AG09319 (cell line): Measurements from ENCODE around the gene GSTP1.

Source experiments
- DNase-seq: peaks from one replicate; pipeline ENCODE4 v3.0.0-alpha.2; 2010; ENCODE audit warnings: low read depth; ENCODE audit errors: extremely low read depth
- TF ChIP-seq, protein P1 (sequence below): IDR thresholded peaks from 2 replicates; pipeline ENCODE4 v1.5.1; 2011; ENCODE audit warnings: low read depth, mild to moderate bottlenecking, inconsistent platforms, low read length, moderate library complexity

Gene GSTP1

DNA sequence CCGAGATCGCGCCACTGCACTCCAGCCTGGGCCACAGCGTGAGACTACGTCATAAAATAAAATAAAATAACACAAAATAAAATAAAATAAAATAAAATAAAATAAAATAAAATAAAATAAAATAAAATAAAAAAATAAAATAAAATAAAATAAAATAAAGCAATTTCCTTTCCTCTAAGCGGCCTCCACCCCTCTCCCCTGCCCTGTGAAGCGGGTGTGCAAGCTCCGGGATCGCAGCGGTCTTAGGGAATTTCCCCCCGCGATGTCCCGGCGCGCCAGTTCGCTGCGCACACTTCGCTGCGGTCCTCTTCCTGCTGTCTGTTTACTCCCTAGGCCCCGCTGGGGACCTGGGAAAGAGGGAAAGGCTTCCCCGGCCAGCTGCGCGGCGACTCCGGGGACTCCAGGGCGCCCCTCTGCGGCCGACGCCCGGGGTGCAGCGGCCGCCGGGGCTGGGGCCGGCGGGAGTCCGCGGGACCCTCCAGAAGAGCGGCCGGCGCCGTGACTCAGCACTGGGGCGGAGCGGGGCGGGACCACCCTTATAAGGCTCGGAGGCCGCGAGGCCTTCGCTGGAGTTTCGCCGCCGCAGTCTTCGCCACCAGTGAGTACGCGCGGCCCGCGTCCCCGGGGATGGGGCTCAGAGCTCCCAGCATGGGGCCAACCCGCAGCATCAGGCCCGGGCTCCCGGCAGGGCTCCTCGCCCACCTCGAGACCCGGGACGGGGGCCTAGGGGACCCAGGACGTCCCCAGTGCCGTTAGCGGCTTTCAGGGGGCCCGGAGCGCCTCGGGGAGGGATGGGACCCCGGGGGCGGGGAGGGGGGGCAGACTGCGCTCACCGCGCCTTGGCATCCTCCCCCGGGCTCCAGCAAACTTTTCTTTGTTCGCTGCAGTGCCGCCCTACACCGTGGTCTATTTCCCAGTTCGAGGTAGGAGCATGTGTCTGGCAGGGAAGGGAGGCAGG, at the start of gene GSTP1:
Gene GSTP1, plus strand, starts transcription at position 566 of the 958 bp plus-strand sequence. Its CDS starts 32 bp downstream, at position 598.
- TF ChIP-seq, protein P1, sequence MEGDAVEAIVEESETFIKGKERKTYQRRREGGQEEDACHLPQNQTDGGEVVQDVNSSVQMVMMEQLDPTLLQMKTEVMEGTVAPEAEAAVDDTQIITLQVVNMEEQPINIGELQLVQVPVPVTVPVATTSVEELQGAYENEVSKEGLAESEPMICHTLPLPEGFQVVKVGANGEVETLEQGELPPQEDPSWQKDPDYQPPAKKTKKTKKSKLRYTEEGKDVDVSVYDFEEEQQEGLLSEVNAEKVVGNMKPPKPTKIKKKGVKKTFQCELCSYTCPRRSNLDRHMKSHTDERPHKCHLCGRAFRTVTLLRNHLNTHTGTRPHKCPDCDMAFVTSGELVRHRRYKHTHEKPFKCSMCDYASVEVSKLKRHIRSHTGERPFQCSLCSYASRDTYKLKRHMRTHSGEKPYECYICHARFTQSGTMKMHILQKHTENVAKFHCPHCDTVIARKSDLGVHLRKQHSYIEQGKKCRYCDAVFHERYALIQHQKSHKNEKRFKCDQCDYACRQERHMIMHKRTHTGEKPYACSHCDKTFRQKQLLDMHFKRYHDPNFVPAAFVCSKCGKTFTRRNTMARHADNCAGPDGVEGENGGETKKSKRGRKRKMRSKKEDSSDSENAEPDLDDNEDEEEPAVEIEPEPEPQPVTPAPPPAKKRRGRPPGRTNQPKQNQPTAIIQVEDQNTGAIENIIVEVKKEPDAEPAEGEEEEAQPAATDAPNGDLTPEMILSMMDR: peak; percentile 51
- DNase-seq: peak; percentile 76

DNA sequence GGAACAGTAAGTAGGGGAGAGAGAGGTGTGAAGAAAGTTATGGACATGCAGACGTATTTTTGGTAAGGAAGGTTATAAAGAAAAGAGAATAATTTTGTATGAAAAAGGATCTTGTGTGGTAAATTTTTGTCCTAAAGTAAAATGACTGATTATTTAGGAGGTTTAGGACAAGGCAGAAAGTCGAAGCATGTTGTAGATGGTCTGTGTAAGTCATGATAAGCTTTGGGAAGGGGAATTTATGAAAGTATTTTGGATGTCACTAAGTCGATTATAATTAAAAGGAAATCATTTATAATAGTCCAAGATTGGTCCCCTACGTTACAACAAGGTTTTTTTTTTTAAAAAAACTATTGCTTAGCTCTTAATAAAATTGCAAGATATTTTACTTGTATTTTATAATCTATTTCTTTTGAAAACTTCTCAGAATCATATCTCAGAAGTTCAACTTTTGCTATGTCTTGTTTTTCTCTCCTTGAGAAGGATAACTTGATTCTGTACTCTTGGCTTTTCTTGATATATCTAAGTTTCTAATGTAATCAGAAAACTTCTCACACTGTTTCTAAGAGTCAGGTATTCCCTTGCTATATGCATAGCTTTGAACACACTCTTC, 49.4 kb upstream of the GSTP1 start:
- DNase-seq: no peak
- TF ChIP-seq, protein P1: no peak

DNA sequence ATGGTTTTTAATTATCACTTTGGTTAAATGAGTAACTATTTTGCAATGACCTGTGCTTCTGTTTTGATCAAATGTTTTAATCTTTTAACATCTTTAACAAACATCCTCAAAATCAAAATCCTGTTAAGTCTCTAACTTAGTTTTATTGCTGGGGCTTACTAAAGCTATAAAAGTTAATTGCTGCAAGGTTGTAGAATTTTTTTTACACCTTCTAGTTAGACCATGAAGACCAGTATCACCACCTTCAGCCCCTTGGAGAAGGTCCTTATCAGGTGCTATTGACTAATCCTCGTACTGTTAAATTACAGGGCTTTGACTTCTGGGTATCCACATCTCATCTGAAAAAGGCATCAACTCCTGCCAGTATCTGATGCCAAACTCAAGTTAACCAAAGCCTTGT, 48.1 kb upstream of the GSTP1 start:
- TF ChIP-seq, protein P1: no peak
- DNase-seq: no peak

DNA sequence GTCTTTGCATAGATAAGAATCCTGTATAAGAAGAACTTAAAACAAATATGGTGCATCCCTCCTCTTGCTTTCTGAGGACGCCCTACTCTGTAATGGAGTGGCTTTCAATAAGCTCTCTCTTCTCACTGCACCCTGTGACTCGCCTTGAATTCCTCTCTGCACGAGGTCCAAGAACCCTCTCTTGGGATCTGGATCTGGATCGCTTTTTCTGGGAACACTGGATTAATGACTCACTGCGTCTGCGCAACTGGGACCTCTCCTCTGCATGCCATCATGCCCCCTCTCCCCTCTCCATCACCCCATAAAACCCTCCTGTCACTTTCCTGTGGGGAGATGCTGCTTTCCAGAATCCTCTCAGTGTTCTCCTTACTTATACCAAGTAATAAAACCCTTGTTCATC, 45.3 kb upstream of the GSTP1 start:
- DNase-seq: no peak
- TF ChIP-seq, protein P1: no peak

DNA sequence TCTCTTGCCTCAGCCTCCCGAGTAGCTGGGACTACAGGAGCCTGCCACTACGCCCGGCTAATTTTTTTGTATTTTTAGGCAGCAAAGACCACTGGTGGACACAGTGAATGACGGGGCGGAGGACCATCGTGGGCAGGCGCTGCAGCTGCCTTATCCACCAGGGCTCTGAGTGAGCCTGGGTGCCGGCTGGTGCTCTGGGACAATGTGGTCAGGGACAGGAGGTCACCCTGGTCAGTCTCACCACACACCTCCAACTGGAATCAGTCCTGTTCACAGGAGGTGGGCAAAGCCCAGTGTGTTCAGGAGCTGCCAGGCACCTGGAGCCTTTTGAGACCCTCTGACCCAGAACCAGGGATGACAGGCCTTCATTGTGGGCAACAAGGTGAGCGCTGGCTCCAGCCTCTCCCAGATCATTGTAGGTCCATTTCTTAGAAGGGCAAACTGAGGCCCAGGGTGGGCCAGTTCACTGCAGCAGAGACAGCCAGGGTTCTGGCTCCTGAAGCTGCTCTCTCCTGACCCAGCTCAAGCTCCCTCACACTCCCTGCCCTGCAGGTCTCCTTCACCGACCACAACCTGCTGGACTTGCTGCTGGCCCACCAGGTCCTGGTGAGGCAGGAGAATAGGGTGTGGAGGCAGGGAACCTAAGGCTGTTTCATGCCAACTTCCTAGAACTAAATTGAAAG, 44.6 kb upstream of the GSTP1 start:
- TF ChIP-seq, protein P1: no peak
- DNase-seq: no peak

DNA sequence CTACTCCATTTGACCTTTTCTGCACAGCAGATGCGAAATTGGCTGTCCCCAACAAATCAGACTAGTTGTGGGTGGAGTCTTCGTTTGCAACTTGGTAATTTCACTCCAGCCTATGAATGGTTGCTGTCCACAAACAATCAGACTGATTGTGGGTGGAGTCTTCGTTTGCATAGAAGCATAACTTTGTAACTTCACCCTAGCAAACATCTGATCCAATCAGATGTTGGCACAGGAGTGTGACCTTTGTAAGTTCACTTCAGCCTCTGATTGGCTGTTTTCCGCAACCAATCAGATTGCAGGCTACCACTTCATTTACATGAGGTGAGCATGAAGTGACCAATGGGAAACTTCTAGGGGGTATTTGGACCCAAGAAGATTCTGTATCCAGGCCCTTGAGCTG, 44.1 kb upstream of the GSTP1 start:
- no peak for DNase-seq
- TF ChIP-seq, protein P1: no peak

DNA sequence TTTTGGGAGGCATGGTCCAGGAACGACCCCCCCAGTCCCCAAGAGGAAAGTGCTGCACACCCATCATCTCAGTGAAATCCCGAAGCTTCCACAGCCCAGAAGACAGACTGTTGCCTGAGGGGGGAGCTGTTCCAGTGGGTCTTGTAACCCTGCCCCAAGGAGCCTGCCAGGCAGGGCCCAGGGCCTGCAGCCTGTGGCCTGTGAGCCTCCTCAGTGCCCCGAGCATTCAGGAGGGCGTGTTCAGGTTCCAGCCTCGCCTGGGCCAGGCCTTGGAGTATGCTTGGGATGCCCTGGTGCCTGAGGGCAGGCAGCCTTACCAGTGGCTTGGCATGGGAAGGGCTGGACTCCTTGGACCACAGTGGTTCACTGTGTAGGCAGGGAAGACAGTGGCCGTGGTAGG, 42.4 kb upstream of the GSTP1 start:
- no peak for DNase-seq
- TF ChIP-seq, protein P1: no peak
